MM.1S (cell line): Measurements from ENCODE around the gene ACE.

Source experiments
- EZH2 ChIP-seq: fragments of 300-600 bp; sonication (generic); optimal IDR thresholded peaks from 2 replicates; pipeline ENCODE3; 2017; ENCODE audit warnings: low read depth, mild to moderate bottlenecking, antibody characterized with exemption, low read length, mixed read lengths
- TF ChIP-seq, protein P1 (sequence below): fragments of 300-600 bp; sonication (generic); IDR thresholded peaks from 2 replicates; pipeline ENCODE4 v1.5.1; 2016; ENCODE audit warnings: antibody characterized with exemption, low read length, mixed read lengths

DNA sequence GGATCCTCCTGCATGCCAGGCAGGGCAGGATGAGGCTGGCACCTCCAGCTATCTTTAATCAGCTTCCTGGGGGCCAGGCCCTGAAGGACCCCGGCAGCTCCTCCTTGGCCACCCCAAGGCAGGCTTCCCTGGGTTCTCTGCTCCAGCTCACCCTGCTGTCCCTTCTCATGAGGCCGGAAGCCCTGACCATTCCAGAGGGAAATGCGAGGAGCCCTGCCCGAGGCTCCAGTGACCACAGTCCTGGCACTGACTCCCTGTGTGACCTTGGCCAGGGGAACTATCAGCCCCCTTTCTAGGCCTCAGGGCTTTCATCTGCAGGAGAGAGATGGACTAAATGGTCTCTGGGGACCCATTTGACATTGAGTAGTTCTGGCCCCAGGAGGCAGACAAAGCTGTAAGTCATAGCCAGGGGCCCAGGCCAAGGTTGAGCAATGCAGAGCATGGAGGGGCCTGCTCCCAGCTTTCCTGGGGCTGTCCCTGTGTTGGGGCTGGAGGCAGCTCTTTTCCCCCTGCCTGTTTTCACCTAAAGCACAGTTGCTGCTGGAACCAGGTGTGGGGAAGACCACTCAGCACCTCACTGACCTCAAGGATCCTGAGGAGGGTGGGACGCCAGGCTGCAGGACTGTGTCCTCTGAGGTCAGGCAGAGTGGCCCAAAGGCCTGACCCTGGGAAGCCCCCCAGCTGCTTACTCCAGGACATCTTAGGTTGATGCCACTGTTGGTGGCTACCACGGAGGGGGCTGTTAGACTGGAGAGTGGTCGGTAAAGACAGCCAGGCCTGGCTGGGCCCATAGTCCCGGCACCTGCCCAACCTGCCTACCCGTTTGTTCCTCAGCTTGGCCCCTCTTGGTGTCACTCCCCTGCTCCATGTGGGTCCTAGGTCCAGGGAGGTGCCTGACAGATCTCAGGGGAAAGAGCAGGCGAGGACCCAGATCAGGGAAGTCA is 54.4 kb downstream of the ACE start:
- TF ChIP-seq, protein P1, sequence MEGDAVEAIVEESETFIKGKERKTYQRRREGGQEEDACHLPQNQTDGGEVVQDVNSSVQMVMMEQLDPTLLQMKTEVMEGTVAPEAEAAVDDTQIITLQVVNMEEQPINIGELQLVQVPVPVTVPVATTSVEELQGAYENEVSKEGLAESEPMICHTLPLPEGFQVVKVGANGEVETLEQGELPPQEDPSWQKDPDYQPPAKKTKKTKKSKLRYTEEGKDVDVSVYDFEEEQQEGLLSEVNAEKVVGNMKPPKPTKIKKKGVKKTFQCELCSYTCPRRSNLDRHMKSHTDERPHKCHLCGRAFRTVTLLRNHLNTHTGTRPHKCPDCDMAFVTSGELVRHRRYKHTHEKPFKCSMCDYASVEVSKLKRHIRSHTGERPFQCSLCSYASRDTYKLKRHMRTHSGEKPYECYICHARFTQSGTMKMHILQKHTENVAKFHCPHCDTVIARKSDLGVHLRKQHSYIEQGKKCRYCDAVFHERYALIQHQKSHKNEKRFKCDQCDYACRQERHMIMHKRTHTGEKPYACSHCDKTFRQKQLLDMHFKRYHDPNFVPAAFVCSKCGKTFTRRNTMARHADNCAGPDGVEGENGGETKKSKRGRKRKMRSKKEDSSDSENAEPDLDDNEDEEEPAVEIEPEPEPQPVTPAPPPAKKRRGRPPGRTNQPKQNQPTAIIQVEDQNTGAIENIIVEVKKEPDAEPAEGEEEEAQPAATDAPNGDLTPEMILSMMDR, result no peak
- no peak for TF ChIP-seq EZH2
